NCI-H2227 (cell line): ENCODE measurements around the gene MEN1.

Experiments
- DNase-seq: peaks from one replicate; lab custom pipeline; 2025; ENCODE audit not compliant: unreplicated experiment; lab: John Stamatoyannopoulos, UW

MEN1 gene

DNA sequence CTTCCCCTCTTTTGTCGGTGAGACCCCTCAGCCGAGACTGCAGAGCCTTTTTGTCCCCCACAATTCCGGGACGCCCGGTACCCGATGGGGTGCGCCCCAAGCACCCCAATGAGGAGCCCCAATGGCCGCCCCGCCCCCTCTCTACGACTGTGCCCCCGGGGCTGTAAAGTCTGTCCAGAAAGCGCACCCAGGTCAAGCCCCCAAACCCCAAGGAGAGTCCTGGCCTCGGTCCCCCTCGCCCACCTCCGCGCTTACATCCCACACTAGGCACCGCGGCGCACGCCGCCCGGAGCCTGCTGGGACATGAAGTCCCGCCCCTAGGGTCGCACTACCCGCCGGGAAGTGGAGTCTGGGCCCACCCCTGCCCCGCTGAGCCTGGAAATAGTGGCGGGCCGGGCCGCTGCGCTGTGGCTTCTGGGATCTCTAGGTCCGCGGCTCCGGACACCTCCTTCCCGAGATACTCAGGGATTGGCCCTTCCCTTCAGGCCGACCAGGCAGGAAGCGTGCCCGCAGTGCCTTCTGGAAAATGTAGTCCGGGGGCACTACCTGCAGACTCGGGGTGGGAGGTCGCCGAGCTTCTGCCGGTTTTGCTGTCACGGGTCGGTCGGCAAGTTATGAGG is at the start of gene MEN1:
Gene MEN1 (minus strand): TSS at position 281 of the 620 bp plus-strand sequence. CDS start 442 bp downstream, outside the sequence.
- DNase-seq: peak; percentile 99

DNA sequence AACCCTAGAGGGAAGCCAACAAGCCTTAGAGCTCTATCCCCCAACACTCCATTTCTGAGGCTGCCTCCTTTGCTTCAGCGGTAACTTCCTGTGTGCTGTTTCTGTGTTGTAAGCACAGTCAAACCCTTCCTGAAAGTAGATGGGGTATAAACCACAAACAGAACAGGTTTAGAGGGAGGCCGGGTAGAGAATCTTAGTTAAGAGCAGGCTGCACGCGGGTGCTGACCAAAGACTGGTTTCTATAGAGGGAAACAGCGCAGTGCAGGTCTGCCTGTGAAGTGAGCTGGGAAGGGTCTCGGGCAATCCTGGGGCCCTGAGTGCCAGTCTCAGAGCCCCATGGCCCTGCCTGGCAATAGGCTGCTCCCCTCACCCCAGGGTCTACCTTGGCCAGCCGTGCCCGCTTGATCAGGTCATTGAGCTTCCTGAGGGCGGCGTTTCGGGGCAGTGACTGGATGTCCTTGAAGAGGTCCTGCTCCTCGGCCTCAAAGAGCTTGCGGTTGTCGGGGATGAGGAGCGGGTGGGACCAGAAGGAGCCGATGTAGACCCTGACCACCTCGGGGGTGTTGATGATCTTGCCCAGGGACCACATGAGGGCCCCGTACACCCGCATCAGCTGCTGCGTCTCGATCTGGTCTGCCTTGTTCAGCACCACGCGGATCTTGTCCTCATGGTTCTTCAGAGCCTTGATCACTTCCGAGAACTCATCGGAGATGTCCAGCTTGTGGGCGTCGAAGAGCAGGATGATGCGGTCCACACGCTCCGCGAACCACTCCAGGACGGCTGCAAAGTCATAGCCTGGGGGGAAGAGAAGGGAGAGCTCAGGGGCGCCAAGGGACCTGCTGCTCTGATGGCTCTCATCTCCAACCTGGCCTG is 49.4 kb upstream of the MEN1 start:
- no peak for DNase-seq

DNA sequence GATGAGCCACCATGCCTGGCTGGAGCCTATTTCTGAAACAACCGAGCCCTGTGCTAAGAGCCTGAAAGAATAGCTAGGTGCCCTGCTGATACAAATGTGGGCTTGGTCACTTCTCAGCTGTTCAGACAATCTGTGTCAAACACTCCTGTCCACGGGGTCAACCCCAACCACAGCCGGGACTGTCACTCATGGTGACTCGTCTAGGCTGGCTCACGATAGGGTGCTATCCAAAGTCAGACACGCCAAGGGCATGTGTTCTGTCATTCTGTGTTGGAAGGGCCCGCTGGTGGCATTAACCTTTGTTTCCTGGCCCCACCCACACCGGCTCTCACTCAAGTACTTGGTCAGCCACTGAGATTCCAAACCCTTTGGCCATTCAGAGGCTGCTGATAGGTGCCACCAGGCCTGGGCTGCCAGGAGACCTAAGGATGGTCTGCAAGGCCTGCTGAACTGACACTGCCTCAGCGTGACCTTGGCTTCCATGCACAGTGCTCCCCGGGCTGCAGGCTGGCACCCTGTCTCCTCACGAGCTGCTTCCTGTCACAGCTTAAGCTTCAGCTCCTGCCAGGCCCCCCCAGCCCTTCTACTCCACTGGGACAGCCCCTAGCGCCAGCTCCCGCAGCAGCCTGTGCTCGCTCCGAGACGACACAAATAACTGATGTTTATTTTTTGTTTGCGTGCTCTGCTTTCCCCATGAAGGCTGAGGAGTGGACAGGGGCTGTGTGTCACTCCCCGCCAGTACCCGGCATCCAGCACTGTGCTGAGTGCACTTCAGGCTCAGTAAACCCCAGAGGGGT is 48.3 kb upstream of the MEN1 start:
- DNase-seq: no peak

DNA sequence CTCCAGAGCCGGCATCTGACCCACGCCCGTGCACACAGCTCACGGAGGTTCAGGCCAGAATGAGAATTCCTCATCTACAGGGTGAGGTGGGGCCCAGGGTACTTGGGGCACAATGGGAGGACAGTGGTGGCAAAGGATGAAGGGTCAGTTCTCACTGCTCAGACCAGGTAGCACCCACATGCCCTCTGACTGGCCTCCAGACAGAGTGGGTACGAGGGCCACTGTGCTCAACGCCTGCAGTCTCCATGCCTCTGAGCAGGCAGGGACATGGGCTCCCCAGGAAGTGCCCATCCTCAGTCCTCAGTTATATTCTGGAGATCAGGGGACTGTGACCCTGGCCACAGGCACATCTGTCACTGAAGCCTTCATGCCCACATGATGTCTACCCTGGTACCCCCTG is 47.1 kb upstream of the MEN1 start:
- no peak for DNase-seq

DNA sequence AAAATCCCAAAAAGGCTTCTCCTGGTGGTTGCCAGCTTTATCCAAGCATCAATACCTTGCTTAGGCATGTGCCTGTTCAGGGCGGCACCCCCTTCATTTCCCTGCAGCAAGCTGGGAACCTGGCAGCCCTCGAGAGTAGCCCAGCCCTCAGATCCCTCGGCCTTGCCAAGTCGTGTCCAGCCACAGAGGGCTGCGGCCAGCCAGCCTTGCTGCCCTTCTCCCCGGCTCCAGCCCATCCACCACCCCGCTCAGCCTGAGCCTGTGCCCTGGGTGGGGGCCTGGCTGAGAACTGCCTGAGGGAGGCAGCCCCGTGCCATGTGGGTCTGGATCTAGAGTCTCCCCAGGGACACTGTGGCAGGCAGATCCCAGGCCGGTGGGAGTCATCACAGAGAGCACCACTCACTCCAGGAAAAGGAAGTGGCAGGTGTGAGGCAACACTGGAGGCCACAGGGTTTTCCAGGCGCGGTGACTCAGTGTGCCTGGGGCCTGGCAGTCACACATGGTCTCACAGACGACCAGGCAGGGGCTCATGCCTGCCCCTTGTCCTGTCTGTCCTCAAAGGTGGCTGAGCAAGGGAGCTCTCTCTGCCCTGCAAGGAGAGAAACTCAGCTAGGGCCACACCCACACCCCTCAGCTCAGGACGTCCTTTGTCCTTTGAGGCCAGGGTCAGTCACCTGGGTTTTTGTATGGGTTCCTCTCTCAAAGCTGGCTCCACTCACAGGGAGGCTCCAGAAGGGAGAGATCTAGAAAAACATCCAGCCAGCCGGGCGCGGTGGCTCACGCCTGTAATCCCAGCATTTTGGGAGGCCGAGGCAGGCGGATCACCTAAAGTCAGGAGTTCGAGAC is 46.3 kb upstream of the MEN1 start:
- DNase-seq: no peak

DNA sequence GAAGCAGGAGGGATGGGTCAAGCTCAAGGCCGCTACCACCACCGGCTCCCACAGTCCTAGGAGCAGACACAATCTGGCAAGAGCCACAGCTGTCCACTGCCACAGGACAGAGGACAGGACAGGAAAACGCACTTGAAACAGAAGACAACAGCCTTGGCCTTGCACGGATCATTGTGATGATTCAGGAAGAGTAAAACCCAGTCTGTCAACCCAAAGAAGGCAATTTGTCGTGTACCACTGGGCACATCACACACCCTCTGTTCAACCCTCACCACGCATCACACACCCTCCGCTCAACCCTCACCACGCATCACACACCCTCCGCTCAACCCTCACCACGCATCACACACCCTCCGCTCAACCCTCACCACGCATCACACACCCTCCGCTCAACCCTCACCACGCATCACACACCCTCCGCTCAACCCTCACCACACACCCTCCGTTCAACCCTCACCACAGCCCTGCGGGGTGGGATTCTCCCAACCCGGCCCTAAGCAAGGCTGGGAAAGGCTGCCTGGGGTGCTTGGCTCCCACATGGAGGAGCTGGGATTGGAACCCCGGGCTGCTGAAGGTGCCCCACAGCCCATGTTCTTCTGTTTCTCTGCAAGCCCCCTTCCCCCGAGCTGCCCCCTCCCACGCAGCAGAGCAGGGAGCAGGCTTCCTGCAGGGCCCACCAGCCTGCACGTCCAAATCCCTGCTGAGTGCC is 45.4 kb upstream of the MEN1 start:
- DNase-seq: no peak

DNA sequence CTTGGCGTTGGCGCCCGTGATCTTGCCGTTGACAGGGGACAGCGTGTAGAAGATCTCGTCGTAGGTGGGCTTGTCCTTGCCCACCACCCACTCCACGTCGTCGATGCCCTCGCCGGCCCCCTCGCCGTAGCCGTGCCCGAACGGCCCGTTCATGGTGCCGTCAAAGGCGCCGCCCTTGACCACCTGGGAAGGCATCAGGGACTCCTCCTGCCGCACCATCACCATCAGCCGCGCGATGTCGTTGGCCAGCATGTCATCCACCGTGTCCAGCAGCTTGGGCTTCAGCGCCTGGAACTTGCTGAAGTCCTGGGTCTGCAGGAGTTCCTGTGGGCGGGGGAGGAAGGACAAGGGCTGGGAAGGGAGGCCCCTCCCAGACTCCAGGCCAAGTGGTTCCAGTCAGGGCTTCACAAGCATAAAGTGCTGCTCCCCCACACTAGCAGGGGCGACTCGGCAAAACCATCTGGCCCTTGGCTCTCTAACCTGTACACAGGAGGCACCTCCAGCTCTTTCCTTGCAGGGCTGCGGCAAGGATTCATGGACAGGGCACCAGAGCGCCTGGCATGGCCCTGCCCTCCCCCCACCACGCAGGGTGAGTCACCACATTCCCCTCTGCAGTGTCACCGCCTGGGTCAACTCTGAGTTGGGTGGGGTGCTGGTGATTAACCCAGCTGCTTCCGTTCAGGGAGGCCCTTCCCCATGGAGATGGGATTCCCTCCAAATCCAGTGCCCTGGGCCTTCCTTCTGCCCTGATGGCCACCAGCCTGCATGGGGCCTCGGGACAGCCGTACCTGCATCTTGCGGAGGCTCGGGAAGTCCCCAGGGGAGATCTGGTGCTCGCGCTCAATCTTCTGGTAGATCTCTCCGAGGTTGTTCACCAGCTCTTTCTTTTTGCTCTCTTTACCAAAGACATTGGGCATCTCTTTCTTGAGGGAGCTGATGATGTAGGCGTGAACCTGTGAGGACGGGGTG is 44.5 kb upstream of the MEN1 start:
- no peak for DNase-seq

DNA sequence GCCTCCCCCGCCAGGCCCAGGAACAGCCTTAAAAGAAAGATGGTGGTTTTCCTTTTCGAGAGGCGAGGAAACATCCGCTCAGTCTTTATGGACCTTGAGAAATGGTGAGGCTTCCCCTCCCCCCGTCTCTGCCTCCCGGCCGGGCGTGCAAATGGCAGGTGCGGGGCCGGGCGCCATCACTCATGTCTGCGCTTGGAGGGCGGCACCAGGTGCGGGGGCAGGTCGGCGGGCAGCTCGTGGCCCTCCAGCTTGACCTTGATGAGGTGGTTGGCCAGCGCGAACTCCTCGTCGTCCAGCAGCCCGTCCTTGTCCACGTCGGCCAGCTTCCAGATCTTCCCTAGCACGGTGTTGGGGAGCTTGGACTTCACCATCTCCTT is 43.8 kb upstream of the MEN1 start:
- DNase-seq: no peak

DNA sequence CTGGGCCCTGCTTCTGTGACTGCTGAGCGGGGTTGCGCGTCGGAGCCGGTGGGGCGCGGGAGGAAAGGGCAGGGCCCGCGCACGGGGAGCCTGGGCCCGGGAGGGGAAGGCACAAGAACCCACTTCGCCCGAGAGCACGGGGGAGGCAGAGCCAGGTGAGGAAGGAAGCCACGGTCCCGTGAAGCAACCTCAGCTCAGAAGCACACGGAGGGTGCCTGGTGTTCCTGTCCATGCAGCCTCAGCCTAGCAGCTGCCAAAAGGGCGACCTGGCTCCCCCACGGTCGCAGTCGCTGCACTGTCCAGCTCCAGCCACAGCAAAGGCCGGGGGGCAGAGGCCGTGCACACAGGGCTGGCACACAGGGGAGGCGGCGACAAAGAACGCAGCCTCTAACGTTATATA is 43.4 kb upstream of the MEN1 start:
- DNase-seq: no peak

DNA sequence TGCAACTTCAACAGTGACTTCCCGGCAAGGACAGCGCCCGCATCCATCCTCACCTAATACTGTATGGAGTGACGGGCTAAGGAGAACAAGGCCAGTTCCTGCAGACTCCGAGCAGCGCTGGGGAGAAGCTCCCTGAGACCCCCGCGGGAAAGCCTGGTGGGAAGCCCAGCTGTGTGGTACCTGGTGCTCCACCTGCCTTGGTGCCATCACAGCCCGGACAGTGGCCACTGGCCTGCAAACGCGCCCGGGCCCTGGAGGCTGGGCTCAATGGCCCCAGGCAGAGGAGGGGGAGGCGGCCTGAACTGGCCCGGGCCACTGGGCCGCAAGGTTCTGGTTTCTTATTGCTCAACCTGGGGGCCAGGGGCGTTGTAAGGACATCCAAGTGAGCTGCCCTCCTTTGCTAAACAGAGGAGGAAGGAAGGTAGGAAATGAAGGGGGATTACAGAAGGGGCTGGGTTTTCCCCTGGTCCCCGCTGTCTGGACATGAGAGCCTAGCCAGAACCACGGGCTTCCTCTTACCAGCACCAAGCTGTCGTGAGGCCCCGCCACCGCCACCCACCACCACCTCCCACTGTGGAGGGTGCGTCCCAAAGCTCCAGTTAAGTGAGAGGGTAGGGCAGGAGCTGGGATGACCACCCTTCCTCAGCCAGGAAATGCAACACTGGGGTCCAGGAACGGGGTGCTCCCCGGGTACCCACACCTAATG is 42.6 kb upstream of the MEN1 start:
- no peak for DNase-seq

DNA sequence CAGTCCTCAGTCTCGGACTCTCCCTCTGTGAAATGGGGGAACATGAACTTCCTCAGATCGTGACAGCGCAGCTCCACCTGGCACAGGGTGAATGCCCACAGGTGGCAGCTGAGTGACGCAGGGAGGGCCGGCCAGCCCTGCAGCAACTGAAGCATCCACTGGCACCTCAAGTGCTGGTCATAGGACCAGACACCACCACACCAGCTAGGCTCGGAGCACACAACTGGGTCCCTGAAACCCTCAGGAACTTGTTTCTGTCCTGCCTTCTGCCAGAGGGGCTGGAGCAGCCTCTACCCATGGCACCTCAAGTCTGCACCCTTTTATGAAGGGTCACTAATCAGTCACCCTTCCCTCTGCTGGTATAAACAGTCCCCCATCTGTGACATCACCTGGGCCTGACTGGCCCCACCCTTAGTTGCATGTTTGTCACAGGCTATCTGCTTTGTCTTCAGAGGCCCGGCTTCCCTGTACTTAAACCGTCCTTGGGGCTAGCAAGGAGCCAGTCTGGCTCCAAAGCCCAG is 41.5 kb upstream of the MEN1 start:
- DNase-seq: no peak

DNA sequence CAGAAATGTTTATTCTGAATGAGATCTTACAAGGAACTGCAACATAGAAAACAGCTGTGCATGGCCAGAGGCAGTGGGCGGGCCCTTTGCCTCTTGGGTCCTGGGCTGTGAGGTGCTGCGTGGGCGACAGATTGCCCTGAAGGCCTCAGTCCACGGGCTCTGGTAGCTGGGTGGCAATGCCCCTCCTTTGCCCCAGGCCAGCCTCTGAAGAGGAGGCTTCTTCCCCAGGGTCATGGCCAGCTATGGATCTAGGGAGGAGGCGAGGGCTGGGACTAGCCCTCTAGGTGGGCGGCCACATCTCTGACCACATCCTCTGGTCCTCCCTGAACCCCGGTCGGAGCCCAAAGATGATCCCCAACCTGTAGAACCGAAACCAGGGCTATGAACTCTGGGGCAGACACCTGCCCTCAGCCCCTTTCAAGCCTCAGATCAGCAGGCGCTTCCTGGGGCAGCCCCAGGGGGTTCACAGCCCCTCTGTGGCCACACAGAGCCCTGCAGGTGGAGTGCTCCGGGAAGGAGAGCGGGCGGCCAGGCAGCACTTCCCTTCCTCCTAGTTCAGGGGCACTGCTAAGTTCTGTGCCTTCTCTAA is 40.7 kb upstream of the MEN1 start:
- no peak for DNase-seq

DNA sequence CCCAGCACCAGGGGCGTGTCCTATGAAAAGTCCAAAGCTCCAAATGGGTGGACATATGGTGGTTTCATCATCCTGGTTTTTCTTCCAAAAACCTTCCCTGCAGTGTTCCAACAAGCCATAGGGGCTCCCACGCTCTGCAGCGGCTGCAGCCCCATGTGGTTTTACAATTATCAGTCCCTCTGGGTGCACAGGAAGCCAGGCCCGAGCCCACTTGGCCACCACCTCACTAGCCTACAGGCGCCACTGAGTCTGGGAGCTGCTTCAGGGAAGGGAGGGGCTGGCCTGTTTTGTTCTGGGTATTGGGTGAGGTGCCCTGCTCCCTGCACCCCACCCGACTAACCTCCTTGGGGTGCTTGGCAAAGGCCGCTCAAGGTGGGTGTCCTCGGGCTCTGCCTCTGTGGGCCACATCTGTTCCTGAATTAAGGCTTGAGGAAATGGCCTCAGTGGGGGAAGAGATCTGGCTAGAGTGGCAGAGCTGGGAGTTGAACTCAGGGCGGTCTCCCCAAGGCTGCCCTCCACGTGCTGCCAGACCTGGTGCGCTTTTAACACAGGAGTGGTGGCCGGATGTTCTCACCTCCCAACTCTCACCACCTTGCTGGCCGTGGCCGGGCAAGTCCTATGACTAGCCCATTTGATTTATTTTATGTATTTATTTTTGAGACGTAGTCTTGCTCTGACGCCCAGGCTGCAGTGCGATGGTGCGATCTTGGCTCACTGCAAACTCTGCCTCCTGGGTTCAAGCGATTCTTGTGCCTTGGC is 39.4 kb upstream of the MEN1 start:
- DNase-seq: no peak

DNA sequence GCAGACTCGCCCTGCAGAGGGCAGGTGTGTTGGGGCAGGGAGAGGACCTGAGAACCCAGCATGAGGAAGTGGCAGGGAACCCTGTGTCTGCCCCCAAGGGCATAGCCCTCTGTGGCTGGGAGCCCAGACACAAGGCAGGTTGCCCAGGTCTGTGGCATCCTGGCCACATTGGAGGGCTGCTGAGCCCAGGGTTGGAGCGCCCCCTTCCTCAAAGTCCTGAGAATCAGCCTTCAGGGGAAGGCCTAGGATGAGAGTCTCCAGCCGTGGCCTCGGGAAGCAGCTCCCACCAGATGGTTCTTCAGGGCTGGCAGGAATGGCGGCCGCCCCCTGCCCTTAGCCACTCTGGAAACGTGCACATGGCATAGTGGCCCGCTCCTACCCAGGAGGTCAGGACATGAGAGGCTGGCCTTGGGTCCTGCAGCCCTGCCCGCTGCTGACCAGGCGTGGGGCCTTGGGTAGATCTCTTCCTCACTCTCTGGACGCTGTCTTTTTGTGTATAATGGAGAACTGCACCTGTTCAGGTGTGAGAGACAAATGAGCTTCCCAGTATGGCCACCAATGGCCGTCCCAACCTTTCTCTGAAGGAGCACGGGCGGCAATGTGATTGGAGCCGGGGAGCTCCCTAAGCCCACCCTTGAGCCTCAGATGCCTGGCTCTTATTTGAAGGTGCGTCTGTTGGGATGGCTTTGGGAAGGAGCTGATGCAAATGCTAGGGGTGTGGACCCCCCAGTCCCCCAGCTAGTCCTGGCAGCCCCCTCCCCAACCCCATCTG is 38.7 kb upstream of the MEN1 start:
- no peak for DNase-seq

DNA sequence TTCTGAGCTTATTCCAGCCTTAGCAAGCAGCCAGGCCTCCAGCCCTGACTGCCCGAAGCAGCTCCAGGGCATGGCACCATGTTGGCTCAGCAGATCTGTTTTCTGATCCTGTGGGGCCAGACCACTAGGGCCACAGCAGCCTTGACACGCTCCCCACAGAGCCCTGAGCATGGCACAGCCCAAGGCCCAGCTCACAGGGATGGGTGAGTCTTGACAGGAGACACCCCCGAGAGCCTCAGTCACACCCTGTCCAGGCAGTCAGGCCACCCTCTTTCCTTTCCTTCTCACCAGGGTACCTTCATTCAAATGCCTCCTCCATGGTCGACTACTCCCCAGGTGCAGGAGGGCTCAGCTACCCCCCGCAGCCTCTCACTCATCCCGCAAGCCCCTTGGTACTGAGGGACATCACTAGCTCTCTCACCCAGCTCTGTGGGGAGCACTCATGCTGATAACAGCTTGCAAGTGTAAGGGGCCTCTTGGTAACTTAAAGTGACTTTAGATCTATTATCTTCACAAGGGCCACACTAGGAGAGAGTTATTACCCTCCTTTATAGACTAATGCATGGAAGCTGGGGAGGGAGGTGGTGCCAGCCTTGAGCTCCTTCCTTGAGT is 38.0 kb upstream of the MEN1 start:
- no peak for DNase-seq
